ENCODE measurements around the gene CAMTA1. TPM values are rescaled to one million over a fixed set of nuclear protein-coding genes. Genes with fewer than 3 reads are reported as not detected.
"Not testable (repeated sequence)": the region's sequence is repeated elsewhere in the genome, so short reads cannot be mapped to it uniquely, and the experiment has no call there.

Gene CAMTA1
- total and polyA plus RNA-seq, 8 donors = 13.0 to 54.2 (median 23.6) TPM

GRCh38 chr1:7136166-7136953, 351.1 kb downstream of the CAMTA1 start:
- DNase-seq (no peak), ATAC-seq (no peak), FAIRE-seq (no peak)
- Histone ChIP-seq H3K4me3 (no peak overlapping the region), H3K4me1 (no peaks in the 10 kb centered on the region), H3K27me3 (no peaks in the 10 kb centered on the region), H3K9me3 (no peaks in the 10 kb centered on the region), H3K27ac (no peak overlapping the region), H3K36me3 (no peaks in the 10 kb centered on the region)
- WGBS, 2 donors = 68 to 77% methylated on average over 8 of the region's 8 CpGs
- intact Hi-C loops (cut with DNase I) = no loop called here
- TF ChIP-seq, protein P1, sequence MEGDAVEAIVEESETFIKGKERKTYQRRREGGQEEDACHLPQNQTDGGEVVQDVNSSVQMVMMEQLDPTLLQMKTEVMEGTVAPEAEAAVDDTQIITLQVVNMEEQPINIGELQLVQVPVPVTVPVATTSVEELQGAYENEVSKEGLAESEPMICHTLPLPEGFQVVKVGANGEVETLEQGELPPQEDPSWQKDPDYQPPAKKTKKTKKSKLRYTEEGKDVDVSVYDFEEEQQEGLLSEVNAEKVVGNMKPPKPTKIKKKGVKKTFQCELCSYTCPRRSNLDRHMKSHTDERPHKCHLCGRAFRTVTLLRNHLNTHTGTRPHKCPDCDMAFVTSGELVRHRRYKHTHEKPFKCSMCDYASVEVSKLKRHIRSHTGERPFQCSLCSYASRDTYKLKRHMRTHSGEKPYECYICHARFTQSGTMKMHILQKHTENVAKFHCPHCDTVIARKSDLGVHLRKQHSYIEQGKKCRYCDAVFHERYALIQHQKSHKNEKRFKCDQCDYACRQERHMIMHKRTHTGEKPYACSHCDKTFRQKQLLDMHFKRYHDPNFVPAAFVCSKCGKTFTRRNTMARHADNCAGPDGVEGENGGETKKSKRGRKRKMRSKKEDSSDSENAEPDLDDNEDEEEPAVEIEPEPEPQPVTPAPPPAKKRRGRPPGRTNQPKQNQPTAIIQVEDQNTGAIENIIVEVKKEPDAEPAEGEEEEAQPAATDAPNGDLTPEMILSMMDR (IDR thresholded peaks at IDR 0.05) = no peak

GRCh38 chr1:7140251-7140650, 355.0 kb downstream of the CAMTA1 start:
- Histone ChIP-seq H3K4me3 (no peak overlapping the region), H3K9me3 (no peaks in the 10 kb centered on the region), H3K36me3 (no peaks in the 10 kb centered on the region), H3K27ac (no peak overlapping the region), H3K27me3 (no peaks in the 10 kb centered on the region), H3K4me1 (no peaks in the 10 kb centered on the region)
- TF ChIP-seq, protein P1 (IDR thresholded peaks at IDR 0.05) = no peak
- FAIRE-seq = no peak
- DNase-seq = no peak
- intact Hi-C loops (cut with DNase I) = no loop called here
- no peak for ATAC-seq

GRCh38 chr1:7145947-7146346, 360.7 kb downstream of the CAMTA1 start:
- no peaks in the 10 kb centered on the region for H3K9me3 ChIP-seq
- intact Hi-C loops (cut with DNase I) = no loop called here
- H3K4me1 ChIP-seq = peaks cover 0 to 5% (median 0%) of the 10 kb centered on the region in 3 donors
- TF ChIP-seq, protein P1 (IDR thresholded peaks at IDR 0.05) = no peak
- H3K4me3 ChIP-seq = no peak overlapping the region
- no peak overlapping the region for H3K27ac ChIP-seq
- no peaks in the 10 kb centered on the region for H3K36me3 ChIP-seq
- FAIRE-seq = no peak
- H3K27me3 ChIP-seq = no peaks in the 10 kb centered on the region
- ATAC-seq = no peak
- no peak for DNase-seq
- 68 to 72% methylated on average over 9 of the region's 9 CpGs for WGBS, 2 donors

GRCh38 chr1:7146710-7147109, 361.5 kb downstream of the CAMTA1 start:
- H3K4me1 ChIP-seq = peaks cover 0 to 5% (median 0%) of the 10 kb centered on the region in 3 donors
- H3K27me3 ChIP-seq = no peaks in the 10 kb centered on the region
- DNase-seq (no peak), FAIRE-seq (no peak), ATAC-seq (no peak)
- no peak overlapping the region for H3K4me3 ChIP-seq
- H3K27ac ChIP-seq = no peak overlapping the region
- WGBS, 2 donors = 89 to 98% methylated on average over 5 of the region's 5 CpGs
- TF ChIP-seq, protein P1 (IDR thresholded peaks at IDR 0.05) = no peak
- intact Hi-C loops (cut with DNase I) = no loop called here
- H3K36me3 ChIP-seq = no peaks in the 10 kb centered on the region
- no peaks in the 10 kb centered on the region for H3K9me3 ChIP-seq

DNA sequence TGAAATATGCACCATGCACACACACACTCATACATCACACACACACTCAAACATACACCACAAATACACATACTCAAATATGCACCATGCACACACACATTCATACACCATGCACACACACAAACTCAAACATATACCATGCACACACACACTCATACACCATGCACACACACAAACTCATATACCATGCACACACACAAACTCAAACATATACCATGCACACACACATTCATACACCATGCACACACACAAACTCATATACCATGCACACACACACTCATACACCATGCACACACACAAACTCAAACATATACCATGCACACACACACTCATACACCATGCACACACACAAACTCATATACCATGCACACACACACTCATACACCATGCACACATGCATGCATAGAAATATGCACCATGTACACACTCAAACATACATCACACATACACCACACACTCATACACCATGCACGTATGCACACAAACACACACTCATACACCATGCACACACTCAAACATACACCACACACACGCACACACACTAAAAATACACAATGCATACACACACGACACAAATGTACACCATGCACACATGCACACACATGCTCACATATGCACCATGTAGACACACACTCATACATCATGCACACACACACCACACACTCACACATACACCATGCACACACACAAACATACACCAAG, 362.5 kb downstream of the CAMTA1 start:
- FAIRE-seq; ATAC-seq; intact Hi-C loops (cut with DNase I); H3K36me3 ChIP-seq; H3K27ac ChIP-seq; H3K4me1 ChIP-seq; H3K27me3 ChIP-seq; DNase-seq; H3K4me3 ChIP-seq; H3K9me3 ChIP-seq: not testable (repeated sequence)
- WGBS, 2 donors = 79 to 91% methylated on average over 3 of the region's 3 CpGs
